HUDEP-2 (cell line): ENCODE results near the gene ALKBH2.

Experiments
- DNase-seq, 76 experiments: peaks; one replicate each; lab custom pipeline; 2025; ENCODE audit not compliant: unreplicated experiment in 76 of 76; lab: John Stamatoyannopoulos, UW

ALKBH2 gene

GRCh38 chr12:109093022-109093918 lies at the start of gene ALKBH2:
TSS of gene ALKBH2 (minus strand) at chr12:109093472. CDS start at chr12:109092786, 686 bp downstream.
- DNase-seq: peak in 74 of 76 experiments; percentile 13 to 94 (median 85)

- no peak for DNase-seq
These were observed 47.3 kb upstream of the ALKBH2 start for GRCh38 chr12:109140560-109140959.

- no peak for DNase-seq
These were observed 46.5 kb upstream of the ALKBH2 start for GRCh38 chr12:109139791-109140190.

- DNase-seq: no peak
These were observed 46.1 kb upstream of the ALKBH2 start for GRCh38 chr12:109139360-109139759.

GRCh38 chr12:109137055-109137454 lies 43.8 kb upstream of the ALKBH2 start:
- DNase-seq: no peak

GRCh38 chr12:109134186-109134917 lies 41.1 kb upstream of the ALKBH2 start:
- DNase-seq: peak in 4 of 76 experiments; percentile 9 to 22 (median 12)

- no peak for DNase-seq
These were observed 38.1 kb upstream of the ALKBH2 start for GRCh38 chr12:109131154-109132050.

GRCh38 chr12:109130297-109131153 lies 37.3 kb upstream of the ALKBH2 start:
- DNase-seq: no peak

- no peak for DNase-seq
These were observed 34.4 kb upstream of the ALKBH2 start for GRCh38 chr12:109127533-109128242.

- DNase-seq: no peak
These were observed 33.5 kb upstream of the ALKBH2 start for GRCh38 chr12:109126784-109127183.

GRCh38 chr12:109125791-109126190 lies 32.5 kb upstream of the ALKBH2 start:
- no peak for DNase-seq

- no peak for DNase-seq
These were observed 31.8 kb upstream of the ALKBH2 start for GRCh38 chr12:109124878-109125648.

GRCh38 chr12:109121346-109121880 lies 28.1 kb upstream of the ALKBH2 start:
- no peak for DNase-seq

GRCh38 chr12:109120557-109120956 lies 27.3 kb upstream of the ALKBH2 start:
- DNase-seq: peak in 2 of 76 experiments; percentile 0 to 24

GRCh38 chr12:109120095-109120494 lies 26.8 kb upstream of the ALKBH2 start:
- DNase-seq: no peak

GRCh38 chr12:109116611-109116949 lies 23.3 kb upstream of the ALKBH2 start:
- DNase-seq: no peak

GRCh38 chr12:109115758-109116610 lies 22.7 kb upstream of the ALKBH2 start, which contains the start of gene ACACB:
TSS of gene ACACB (plus strand) at chr12:109116587. CDS start at chr12:109139406, 22,819 bp downstream.
- DNase-seq: no peak
